PFSK-1 (cell line): Measurements from ENCODE around the gene PBX3.

Experiments
- FOXP2 ChIP-seq: optimal IDR thresholded peaks from 2 replicates; pipeline ENCODE3; 2011; ENCODE audit warnings: borderline replicate concordance, control low read depth, inconsistent platforms; ENCODE audit not compliant: insufficient read depth; ENCODE audit errors: extremely low read length, extremely low read depth
- POLR2AphosphoS5 ChIP-seq: IDR thresholded peaks from 2 replicates; pipeline ENCODE4 v1.6.1; 2012; ENCODE audit warnings: low read depth, mild to moderate bottlenecking, control low read depth, low read length, moderate library complexity
- REST ChIP-seq, 2 experiments: IDR thresholded peaks; 2 replicates each; pipeline versions ENCODE4 v1.6.1 to v1.8.0; 2011 to 2012; ENCODE audit warnings: low read depth in 2 of 2, low read length in 2 of 2, control low read depth in 1 of 2, inconsistent platforms in 1 of 2, mild to moderate bottlenecking in 1 of 2, moderate library complexity in 1 of 2; ENCODE audit not compliant: insufficient read depth in 1 of 2
- TAF1 ChIP-seq: IDR thresholded peaks from 2 replicates; pipeline ENCODE4 v1.6.1; 2012; ENCODE audit warnings: low read length, control low read depth, borderline replicate concordance; ENCODE audit not compliant: insufficient read depth

DNA sequence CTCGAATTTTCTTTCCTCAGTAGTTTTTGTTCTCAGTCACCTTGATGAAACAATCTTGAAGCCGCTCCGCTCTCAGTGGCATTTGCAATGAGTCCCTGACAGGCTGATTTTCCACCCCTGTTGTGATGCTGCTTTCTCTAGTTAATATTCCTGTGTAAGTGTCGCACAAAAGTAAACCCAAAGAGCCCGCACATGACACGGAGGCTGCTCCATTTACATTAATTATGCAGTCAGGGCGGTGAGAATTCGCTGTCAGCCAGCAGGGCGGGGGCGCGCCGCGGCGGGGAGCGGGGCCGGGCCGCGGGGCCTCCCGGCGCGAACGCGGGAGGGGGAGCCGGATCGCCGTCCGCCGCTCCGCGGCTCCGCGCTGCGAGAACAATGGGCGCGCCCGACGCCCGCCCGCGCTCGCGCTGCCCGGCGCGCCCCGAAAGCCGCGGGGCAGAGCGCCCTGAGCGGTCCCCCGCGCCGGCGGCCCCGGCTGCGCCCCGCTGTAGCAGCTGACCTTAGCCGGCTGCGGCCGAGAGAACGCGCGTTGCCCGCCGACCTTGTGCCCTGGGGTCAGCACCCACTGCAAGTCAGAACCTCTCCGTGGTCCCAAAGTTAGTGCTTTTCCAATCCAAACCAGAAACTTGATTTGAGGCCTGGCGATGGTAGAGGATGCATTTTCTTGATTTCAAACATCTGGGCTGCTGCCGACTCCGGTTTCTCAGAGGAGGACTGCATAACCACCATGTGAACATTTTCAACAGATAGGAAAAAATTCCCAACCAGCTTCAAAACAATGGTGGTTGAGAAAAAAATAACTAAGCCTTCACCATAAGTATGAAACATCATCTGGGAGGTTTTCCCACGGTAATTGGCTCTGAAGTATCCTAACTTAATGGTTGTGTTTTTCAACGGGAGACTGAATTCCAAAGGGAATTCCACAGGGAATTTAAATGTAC is 142.6 kb downstream of the PBX3 start:
- TF ChIP-seq POLR2AphosphoS5: no peak
- no peak for TF ChIP-seq TAF1
- no peak for TF ChIP-seq REST (IDR thresholded peaks at IDR 0.05; ENCODE audit: insufficient read depth in 1 of 2, low read depth in 2 of 2, low read length in 2 of 2)
- TF ChIP-seq FOXP2: no peak
